GM19397 (cell line): ENCODE measurements around the gene L3MBTL2.
"Not testable (repeated sequence)": the region's sequence is repeated elsewhere in the genome, so short reads cannot be mapped to it uniquely, and the experiment has no call there.

Source experiments
- ATAC-seq: cut with Tn5 transposase; IDR thresholded peaks from one replicate; pipeline ENCODE4 v1.9.1; 2021; ENCODE audit warnings: mild to moderate bottlenecking, moderate library complexity; ENCODE audit not compliant: unreplicated experiment

The L3MBTL2 gene

GRCh38 chr22:41240377-41241132 is 35.4 kb downstream of the L3MBTL2 start, which contains the start of gene CHADL:
Gene CHADL, minus strand, starts transcription at chr22:41240931. Its CDS starts 50 bp downstream, at chr22:41240881.
- ATAC-seq = no peak

- no peak for ATAC-seq
Observed at GRCh38 chr22:41241133-41241676, 36.1 kb downstream of the L3MBTL2 start.

GRCh38 chr22:41242396-41243117 is 37.4 kb downstream of the L3MBTL2 start:
- ATAC-seq = no peak

- ATAC-seq = no peak
Observed at GRCh38 chr22:41243361-41243760, 38.2 kb downstream of the L3MBTL2 start.

GRCh38 chr22:41245917-41246499 is 40.9 kb downstream of the L3MBTL2 start:
- no peak for ATAC-seq

- no peak for ATAC-seq
Observed at GRCh38 chr22:41247703-41248102, 42.6 kb downstream of the L3MBTL2 start.

- no peak for ATAC-seq
Observed at GRCh38 chr22:41248314-41248713, 43.2 kb downstream of the L3MBTL2 start.

GRCh38 chr22:41248758-41249157 is 43.6 kb downstream of the L3MBTL2 start:
- ATAC-seq = no peak

GRCh38 chr22:41249442-41249841 is 44.3 kb downstream of the L3MBTL2 start:
- no peak for ATAC-seq

- no peak for ATAC-seq
Observed at GRCh38 chr22:41250127-41250526, 45.0 kb downstream of the L3MBTL2 start.

GRCh38 chr22:41252365-41252764 is 47.3 kb downstream of the L3MBTL2 start:
- ATAC-seq = no peak

- ATAC-seq = no peak
Observed at GRCh38 chr22:41254230-41254629, 49.1 kb downstream of the L3MBTL2 start.

- no peak for ATAC-seq
Observed at GRCh38 chr22:41256254-41257253, 51.4 kb downstream of the L3MBTL2 start.

GRCh38 chr22:41257696-41258095 is 52.6 kb downstream of the L3MBTL2 start:
- ATAC-seq = no peak

- ATAC-seq = not testable (repeated sequence)
Observed at GRCh38 chr22:41259756-41260155, 54.6 kb downstream of the L3MBTL2 start.

- no peak for ATAC-seq
Observed at GRCh38 chr22:41260871-41261270, 55.8 kb downstream of the L3MBTL2 start.

- no peak for ATAC-seq
Observed at GRCh38 chr22:41261541-41262249, 56.6 kb downstream of the L3MBTL2 start.

GRCh38 chr22:41262250-41262765 is 57.2 kb downstream of the L3MBTL2 start:
- no peak for ATAC-seq

GRCh38 chr22:41263704-41264103 is 58.6 kb downstream of the L3MBTL2 start:
- ATAC-seq = no peak
